NCI-H774 (cell line): ENCODE data around the gene MICB.
"Not testable (repeated sequence)": the region's sequence is repeated elsewhere in the genome, so short reads cannot be mapped to it uniquely, and the experiment has no call there.

Experiments used
- DNase-seq: peaks from one replicate; lab custom pipeline; 2025; lab: John Stamatoyannopoulos, UW

The MICB gene

DNA sequence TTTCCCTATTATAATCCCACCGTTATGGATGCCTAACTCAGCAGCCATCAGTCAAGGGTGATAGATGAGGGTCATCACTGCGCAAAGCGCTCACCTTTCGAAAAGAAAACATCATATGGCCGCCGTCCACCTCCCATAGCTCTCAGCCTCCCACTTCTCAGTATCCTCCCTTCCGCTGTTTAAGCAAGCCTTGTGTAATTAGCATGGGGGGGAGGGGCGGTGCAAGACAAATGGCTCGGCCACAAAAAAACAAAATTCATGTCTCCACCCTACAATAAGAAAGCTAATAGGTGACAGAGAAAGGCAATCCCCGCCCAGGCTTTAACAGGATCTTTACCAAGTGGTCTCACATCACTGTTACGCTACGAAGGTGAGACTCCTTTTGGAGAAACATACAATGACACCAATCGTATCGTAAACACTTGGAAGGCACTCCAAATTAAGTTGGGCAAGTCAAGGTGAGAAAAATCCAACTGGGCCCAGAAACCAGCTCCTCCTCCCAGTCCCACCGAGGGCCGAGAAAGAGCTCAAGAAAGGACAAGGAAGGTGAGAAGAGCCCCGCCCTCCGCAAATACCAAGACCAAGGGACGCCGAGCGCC lies 43.2 kb downstream of the MICB start:
- DNase-seq = no peak

DNA sequence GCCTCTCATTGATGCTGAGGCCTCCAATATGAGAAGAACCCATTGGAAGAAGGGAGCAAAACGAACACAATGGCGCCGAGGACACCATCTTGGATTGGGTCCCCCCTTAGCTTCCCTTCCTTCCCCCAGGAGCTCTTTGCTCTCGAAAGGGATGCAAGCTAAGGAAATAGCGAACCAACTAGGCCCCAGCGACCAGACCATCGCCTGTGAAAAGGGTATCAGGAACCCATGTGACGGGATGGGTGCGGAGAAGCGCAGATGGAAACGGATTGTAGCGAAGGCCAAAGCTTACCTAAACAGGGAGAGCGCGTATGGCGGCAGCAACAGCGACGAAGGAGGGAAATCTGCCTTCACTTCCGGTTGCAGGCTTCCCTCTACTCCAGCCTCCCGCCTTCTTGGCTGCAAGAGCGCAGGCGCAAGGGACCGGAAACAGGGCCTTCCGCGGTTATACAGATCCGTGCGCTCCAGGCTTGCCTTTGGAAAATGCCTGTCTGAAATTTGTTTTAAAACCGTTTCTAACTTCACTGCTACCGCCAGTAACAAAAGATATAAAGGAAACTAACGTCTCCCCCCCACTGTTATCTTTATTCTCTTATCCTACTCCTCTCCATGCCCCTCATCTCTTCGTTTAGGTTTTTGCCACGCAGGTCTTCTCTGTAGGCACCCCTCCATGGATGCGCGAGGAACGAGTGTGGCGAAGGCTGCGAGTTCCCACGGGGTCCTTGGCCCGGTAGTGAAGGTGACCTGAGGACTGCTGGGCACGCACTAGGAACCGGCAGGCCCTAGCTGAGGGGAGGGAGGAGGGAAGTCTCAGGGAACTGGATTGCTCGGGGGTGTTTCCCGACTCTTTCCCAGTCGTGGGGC lies 43.9 kb downstream of the MICB start, which contains the start of gene DDX39B:
Gene DDX39B (minus strand): TSS at position 346 of the 864 bp plus-strand sequence. CDS start 1,471 bp downstream, outside the sequence.
- peak; percentile 97 for DNase-seq

DNA sequence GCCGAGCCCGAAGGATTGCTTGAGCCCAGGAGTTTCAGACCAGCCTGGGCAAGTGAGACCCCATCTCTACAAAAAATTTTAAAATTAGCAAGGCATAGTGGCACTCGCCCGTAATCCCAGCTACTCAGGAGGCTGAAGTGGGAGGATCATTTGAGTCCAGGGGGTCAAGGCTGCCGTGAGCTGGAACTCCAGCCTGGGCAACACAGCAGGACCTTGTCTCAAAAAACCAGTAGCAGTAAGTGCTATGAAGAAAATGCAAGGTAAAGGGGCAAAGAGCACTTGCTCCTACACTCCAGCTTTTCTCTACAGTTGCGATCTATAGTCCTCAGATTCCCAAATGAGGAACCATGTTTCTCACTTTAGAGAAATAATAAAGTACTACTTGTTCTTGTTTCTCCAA lies 45.7 kb downstream of the MICB start:
- DNase-seq = no peak

DNA sequence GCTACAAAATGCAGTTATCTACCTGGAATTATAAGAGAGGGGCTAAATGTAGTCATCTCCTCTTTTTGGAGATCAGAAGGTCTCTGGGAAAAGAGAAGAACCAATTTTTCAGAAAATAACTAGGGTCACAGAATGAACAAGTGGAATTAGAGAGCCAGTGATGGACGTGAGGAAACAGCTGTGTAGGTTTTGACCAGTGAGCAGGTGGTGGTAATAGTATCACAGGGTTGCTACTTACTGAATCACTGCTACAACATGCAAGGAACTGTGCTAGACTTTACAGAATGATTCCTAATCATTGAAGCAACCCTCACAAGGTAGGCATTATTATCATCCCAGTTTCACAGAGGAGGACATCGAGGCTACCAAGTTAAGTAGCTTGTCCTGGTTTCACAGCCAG lies 46.7 kb downstream of the MICB start:
- no peak for DNase-seq

DNA sequence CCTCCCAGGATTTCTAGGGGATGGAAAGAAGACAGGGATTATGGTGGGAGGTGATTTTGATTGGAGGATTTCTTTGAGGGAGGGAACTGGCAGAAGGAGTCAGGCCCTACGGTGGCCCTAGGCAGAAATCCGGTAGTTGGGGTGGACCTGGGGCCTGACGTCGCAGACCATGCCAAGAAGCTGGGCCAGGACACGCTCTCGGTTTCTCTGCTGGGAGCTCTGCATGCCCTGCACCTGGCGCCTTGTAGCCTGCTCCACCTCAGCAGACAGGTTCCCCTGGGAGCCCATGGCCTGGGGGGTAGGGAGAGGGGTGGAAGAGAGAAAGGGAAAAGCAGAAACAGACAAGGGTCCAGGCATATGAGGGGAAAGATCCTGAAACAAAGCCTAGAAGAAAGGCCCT lies 47.3 kb downstream of the MICB start:
- DNase-seq = no peak

DNA sequence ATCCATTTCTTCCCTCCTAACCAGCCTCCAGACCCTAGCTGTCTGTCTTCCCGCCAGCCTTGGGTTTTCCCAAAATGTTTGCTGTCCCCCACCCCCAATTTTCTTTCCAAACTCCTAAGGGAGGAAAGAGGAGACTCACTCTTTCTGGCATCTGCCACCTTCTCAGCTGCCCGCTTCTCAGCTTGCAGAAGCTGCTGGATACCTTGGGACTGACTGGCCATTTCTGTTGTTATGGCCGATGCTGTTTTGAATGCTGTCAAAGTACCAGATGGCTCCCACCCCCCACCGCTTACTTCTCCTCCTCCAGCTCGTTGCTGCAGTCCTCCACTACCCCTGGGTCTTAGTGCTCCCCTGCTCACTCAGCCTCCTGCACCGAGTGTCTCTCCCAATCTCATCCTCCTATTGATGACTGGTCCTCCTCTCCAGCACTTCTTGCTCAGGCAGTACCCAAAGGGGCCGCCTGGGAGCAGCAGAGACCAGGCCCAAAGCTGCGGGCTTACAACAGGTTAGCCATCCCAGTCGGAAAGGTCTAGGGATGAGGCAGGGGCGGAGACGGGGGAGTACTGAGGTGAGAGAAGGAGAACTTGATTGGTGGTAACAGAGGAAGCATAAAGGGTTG lies 48.5 kb downstream of the MICB start, which contains the start of gene ATP6V1G2:
Gene ATP6V1G2 (minus strand): TSS at position 270 of the 619 bp plus-strand sequence. CDS start 49 bp downstream, at position 221.
- peak; percentile 88 for DNase-seq

DNA sequence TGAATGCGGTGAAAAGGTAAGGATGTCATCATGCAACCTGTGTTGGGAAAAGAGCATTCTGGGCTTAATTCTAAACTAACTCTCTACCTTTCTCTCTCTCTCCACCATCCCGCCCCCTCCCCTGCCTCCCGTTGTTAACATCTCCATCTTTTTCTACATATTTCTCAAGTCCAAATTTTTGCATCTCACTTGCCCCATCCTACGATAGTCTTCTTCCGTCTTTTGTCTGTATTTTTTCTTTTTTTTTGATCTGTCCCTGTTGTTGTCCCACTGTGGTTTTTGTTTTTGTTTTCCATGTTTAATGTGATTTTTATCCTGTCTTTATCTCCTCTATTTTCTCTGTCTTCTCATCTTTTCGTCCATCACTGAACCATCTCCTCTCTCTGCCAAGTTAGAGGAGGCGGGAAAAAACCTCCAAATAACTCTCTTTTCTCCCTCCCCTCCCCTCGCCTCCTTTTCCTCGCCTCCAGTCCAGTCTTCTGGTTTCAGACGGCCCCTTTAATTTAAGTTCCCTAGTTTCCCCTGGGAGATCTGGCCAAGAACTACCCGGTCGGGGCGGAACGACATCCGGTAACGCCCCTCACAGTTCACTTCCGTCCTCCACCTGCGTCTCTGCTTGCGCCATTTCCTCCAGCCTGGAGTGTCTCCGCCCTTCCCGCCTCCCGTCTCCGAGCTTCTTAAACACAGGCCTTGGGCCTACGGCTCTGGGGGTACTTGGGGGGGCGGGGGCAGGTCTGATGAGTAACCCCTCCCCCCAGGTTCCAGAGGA lies 49.2 kb downstream of the MICB start, which contains the start of gene NFKBIL1:
Gene NFKBIL1 (plus strand): TSS at position 651 of the 769 bp plus-strand sequence. CDS start 87 bp downstream, at position 738.
- peak; percentile 90 for DNase-seq

DNA sequence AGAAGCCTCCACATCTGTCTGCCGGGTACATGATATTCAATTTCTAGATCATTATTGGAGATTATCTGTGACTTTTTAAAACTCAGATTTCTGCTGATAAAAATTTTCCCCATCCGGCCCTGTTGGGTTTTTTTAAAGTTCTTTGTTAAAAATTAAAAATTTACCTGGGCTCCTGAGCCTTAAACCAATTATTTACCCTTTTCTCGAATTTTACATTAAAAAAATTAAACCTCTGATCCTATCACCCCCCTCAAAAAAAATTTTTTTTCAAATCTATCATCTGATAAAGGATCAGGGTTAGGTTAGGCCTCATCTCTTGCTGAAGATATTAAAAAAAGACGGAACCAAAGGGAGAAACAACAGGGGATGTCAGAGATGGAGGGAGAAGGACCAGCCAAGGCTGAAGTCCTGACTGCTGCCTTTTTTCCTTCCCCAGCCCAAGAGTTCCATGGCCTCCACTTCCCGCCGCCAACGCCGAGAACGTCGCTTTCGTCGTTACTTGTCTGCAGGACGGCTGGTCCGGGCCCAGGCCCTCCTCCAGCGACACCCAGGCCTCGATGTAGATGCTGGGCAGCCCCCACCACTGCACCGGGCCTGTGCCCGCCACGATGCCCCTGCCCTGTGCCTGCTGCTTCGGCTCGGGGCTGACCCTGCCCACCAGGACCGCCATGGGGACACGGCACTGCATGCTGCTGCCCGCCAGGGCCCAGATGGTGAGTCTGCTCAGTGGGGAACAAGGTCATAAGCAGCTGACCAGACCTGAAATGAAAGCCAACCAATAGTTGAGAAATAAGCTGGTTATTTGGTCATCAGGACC lies 50.0 kb downstream of the MICB start:
- DNase-seq = no peak

DNA sequence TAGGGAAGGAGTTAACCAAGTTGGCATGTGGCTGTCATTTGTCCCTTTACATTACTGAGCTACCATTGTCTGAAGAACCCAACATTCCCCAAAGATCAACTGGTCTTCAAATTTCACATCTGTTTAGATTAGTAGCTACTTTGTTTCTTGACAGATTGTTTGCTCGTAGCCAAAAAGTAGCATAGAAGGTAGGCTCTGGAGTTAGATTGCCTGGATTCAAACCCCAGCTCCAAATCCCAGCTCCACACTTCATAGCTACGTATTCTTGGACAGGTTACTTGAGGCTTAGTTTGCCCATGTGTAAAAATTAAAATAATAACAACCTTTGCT lies 50.6 kb downstream of the MICB start:
- no peak for DNase-seq

DNA sequence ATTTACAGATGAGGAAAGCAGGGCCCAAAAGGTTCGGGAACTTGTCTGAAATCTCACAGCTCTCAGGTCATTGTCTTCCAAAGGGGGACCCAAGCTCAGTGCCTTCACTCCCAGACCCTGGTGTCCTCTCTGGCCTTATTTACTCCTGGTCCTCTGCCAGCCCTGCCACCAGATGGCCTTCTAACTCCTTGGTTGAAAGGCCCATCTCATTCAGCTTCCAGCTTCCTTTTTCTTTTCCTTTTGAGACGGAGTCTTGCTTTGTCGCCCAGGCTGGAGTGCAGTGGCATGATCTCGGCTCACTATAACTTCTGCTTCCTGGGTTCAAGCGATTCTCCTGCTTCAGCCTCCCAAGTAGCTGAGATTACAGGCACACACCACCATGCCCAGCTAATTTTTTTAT lies 53.4 kb downstream of the MICB start:
- not testable (repeated sequence) for DNase-seq

DNA sequence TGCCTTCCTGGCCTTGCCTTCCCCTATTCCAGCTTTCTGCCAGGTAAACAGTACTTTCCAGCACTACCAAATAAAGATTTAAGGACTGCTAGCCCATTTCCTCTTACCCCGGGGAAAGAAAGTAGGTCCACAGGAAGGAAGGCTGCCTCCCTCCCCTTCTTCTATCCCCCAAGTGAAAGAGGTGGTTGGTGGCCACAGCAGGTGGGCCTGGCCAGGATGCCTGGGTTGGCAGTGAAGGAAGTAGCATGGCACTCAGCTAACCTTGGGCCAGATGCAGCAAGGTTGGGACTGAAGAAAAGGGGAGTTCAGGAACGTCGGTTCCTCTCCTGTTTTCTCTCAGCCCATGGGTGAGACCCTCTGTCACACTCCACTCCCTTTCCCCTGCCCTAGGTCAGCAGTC lies 58.4 kb downstream of the MICB start:
- DNase-seq = no peak

DNA sequence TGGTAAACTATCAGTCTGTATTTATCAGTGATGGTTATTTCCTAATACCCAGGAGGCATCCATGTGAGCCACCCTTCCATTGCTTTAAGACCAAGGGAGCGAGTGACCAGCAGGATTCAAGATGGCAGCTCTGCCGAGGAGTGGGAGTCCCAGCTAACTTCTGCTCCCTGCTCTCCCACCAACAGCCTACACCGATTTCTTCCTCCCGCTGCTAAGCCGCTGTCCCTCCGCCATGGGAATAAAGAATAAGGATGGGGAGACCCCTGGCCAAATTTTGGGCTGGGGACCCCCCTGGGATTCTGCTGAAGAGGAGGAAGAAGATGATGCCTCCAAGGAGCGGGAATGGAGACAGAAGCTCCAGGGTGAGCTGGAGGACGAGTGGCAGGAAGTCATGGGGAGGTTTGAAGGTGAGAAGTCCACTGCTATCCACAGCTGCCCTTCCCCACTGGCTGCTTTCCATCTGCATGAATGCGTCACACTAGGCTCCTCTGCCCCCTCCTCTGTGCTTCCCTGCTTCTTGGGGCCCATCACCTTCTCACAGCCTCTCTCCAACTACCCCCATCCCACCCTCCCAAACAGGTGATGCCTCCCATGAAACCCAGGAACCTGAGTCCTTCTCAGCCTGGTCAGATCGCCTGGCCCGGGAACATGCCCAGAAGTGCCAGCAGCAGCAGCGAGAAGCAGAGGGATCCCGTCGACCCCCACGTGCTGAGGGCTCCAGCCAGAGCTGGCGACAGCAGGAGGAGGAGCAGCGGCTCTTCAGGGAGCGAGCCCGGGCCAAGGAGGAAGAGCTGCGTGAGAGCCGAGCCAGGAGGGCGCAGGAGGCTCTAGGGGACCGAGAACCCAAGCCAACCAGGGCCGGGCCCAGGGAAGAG lies 59.7 kb downstream of the MICB start:
- DNase-seq = no peak

DNA sequence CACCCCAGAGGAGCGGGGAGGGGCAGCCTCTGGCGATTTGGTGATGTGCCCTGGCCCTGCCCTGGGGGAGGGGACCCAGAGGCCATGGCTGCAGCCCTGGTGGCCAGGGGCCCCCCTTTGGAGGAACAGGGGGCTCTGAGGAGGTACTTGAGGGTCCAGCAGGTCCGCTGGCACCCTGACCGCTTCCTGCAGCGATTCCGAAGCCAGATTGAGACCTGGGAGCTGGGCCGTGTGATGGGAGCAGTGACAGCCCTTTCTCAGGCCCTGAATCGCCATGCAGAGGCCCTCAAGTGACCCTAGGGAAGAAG lies 60.3 kb downstream of the MICB start:
- no peak for DNase-seq

DNA sequence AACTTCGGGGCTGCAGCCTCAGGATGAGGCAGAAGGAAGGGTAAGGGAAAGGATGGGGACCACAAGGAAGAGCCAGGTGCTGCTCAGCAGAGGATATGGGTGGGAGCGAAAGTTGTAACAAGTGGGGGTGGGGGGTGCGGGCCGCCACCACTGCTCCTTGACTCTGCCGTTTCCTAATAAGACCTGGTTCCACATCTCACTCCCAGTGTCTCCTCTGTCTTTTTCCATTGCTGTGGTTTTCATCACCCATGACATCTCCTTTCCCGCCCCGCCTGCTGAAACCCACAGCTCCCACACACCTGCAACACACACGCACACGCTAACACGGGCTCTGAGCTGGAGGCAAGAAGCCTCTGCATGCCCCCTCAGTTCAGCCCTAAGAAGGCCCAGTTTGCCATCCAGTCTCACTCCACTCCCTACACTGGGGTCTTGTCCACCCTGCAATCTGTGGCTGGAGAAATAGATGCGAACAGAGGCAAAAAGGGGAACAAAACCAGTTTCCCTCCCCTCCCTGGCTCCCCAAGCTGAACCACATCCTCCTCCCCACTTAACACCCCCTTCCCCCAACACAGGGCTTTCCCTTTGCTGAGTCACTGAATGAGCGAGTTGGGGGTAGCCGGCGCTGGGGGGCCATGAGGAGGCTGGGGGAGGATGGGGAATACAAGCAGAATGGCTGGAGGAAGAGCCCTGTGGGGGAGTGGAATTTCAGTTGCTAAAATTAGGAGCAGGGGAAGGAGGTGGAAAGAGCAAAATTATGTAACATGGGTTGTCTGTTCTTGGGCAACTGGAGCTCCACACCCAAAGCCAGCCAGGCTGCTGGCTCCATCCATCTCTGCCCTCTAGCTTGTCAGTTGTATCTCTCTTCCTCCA lies 60.9 kb downstream of the MICB start:
- no peak for DNase-seq

DNA sequence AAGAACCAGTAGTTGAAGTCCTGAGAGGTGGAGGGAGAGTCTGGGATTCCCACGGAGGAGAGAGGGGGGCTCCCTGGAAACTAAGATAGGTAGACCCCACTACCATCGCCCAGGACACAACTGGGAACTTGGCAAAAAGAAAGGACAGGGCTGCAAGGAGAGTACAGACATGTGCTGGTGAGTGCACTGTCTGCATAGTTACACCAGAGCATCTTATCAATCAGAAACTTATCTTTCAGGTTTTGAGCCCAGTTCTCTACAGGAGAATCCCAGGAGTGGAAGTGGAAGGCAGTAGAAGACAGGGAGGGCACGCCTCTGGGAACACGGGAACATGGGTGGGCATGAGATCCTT lies 61.6 kb downstream of the MICB start:
- DNase-seq = no peak

DNA sequence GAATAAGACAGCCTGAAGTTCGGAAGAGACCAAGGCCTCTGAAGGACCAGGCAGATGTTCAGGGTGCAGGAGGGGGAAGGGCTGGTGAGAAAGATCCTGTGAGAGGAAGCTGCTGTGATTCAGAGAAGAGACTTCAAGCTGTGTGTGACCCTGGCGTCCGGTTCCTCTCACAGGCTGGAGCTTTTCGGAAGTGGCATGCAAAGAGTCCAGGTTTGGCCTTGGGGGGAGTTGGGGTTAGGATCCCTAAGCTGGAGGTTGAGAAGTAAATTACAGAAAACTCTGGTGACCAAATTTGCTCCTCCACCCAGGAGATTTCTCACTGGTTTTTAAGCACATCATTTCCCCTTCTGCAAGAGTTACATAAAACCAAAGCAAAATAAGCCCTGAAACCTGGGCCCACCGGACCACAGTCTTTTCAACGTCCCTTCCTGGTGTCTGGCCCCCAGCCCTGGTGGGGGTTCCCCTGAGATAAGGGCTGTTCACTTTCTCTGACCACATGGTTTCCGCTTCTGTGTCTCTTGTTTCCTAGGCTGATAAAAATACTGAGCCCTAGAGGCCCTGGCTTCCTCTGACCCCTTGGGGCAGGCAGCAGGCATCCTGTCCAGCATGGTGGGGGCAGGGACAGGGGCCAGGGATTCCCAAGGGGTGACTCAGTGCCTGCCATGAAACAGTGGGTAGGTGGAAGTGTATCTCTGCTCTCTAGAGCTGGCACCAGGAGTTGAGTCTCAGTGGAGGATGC lies 62.2 kb downstream of the MICB start:
- no peak for DNase-seq

DNA sequence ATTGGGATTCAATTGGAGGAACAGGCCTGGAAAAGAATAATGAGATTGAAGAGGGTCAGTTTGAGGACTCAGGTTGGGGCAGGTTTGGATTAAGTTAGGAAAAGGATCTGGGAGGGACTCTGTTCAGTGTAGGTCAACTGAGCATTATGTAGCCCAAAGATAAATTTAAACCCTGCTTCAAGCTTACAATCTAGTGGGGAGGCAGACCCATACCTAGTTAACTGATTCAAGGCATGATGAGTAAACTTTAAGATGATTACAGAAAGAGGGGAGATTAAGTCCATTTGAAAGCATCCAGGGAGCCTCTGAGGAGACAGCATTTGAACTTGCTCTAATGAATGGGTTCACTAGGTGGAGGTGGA lies 62.7 kb downstream of the MICB start:
- DNase-seq = no peak
